Panc1 (cell line): ENCODE data around the gene PNLDC1. TPM values are rescaled to one million over a fixed set of nuclear protein-coding genes. Genes with fewer than 3 reads are reported as not detected.

Experiments
- ATAC-seq: fragments of 200-7000 bp; cut with Tn5 transposase; 2 replicates; pipeline ENCODE4 v1.9.1; 2020; ENCODE audit warnings: mild to moderate bottlenecking, moderate library complexity
- BruUV-seq: library from RNA; stranded (reverse); fragments of 400-500 nt; replicated peaks from 2 replicates; lab custom pipeline; 2021; lab: Mats Ljungman, UMichigan
- CTCF ChIA-PET: fragments of 300-600 bp; sonication (Branson Sonifier 250); formaldehyde crosslinking; loops from one replicate; lab custom pipeline; 2022; ENCODE audit warnings: antibody characterized with exemption; lab: Charles Lee
- POLR2A ChIA-PET: fragments of 300-600 bp; sonication (Branson Sonifier 250); formaldehyde crosslinking; loops from one replicate; lab custom pipeline; 2022; ENCODE audit warnings: antibody characterized with exemption; lab: Charles Lee
- DNase-seq: peaks from one replicate; pipeline ENCODE4 v3.0.0-alpha.2; 2010; ENCODE audit warnings: low read depth, low spot score
- H3K27ac ChIP-seq: 2 replicates; pipeline ENCODE4 v1.5.1; 2011; ENCODE audit warnings: mild to moderate bottlenecking, low read length, inconsistent platforms
- H3K27me3 ChIP-seq: fragments of 200-500 bp; sonication (Bioruptor generic); 2 replicates; pipeline ENCODE4 v1.6.0; 2014; ENCODE audit warnings: low read length, inconsistent platforms; ENCODE audit not compliant: control insufficient read depth, insufficient read depth
- H3K36me3 ChIP-seq: fragments of 200-500 bp; sonication (Bioruptor generic); 2 replicates; pipeline ENCODE4 v1.5.1; 2014; ENCODE audit warnings: inconsistent platforms, mild to moderate bottlenecking, low read length, moderate library complexity; ENCODE audit not compliant: control insufficient read depth, insufficient read depth
- H3K4me1 ChIP-seq: 2 replicates; pipeline ENCODE4 v1.5.1; 2011; ENCODE audit warnings: inconsistent platforms, mild to moderate bottlenecking, low read length, moderate library complexity; ENCODE audit not compliant: control insufficient read depth, insufficient read depth
- H3K4me3 ChIP-seq, 2 experiments: 2 replicates each; pipeline ENCODE4 v1.5.1; 2011 to 2012; ENCODE audit warnings: low read depth in 2 of 2, low read length in 2 of 2, mild to moderate bottlenecking in 2 of 2, inconsistent platforms in 1 of 2, moderate library complexity in 1 of 2
- H3K9me3 ChIP-seq: fragments of 200-500 bp; sonication (Bioruptor generic); 2 replicates; pipeline ENCODE4 v1.5.1; 2014; ENCODE audit warnings: low read depth, mild to moderate bottlenecking, inconsistent platforms, low read length, moderate library complexity; ENCODE audit not compliant: control insufficient read depth, insufficient read depth
- POLR2AphosphoS5 ChIP-seq: IDR thresholded peaks from 2 replicates; pipeline ENCODE4 v1.6.1; 2012; ENCODE audit warnings: mild to moderate bottlenecking, low read depth, low read length, moderate library complexity
- SIN3A ChIP-seq: IDR thresholded peaks from 2 replicates; pipeline ENCODE4 v1.6.1; 2012; ENCODE audit warnings: low read depth, mild to moderate bottlenecking, low read length, moderate library complexity, borderline replicate concordance; ENCODE audit not compliant: insufficient read depth
- TCF7L2 ChIP-seq: IDR thresholded peaks from 2 replicates; pipeline ENCODE4 v1.6.1; 2011; ENCODE audit warnings: mild to moderate bottlenecking, low read depth, low read length, inconsistent platforms
- in situ Hi-C: cut with HindIII; loops from 2 replicates; pipeline ENCODE4 v1.10.0; 2016; ENCODE audit warnings: low sequenced_read_pairs, low pct_unique_long_range_greater_than_20kb
- intact Hi-C: fragments of 100-400 bp; cut with micrococcal nuclease; formaldehyde crosslinking; loops from one replicate; pipeline ENCODE4 v1.10.0; 2022; ENCODE audit not compliant: unreplicated experiment
- total RNA-seq: library from RNA; stranded (reverse); gene quantifications from one replicate; pipeline ENCODE4 v1.2.1, GENCODE V29; 2021; ENCODE audit not compliant: unreplicated experiment
- TF ChIP-seq, protein P1 (sequence below), 2 experiments: IDR thresholded peaks; 2 replicates each; pipeline ENCODE4 v1.6.1; 2011 to 2012; ENCODE audit warnings: low read depth in 2 of 2, control low read depth in 1 of 2, low read length in 1 of 2, mild to moderate bottlenecking in 1 of 2, moderate library complexity in 1 of 2; ENCODE audit not compliant: insufficient read depth in 1 of 2
- TF ChIP-seq, protein P2 (sequence below): fragments of 450-650 bp; IDR thresholded peaks from 2 replicates; pipeline ENCODE4 v1.5.1; 2017; ENCODE audit warnings: mild to moderate bottlenecking

PNLDC1 gene
- total RNA-seq, 1 experiment from 2014 or later, result not detected

DNA sequence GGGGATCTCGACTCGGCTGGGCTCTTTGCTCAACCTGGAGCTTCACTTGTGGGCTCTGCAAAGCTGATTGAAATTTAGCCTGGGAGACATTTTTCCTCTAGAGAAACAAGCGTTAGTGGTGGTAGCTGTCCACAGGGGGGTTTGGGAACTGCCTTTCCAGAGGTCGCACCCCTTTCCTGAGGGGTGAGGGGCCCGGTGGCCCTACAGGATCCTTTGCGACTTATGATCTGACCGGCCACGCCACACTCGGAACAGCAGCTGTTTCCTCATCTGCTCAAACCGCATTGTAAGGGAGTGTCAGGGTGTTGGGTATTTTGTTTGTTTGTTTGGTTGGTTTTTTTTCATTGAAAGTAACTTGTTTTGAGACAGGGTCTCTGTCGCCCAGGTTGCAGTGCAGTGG lies 21.0 kb downstream of the PNLDC1 start:
- CTCF ChIA-PET, result no interaction called here
- DNase-seq, result no peak
- no peak for ATAC-seq
- in situ Hi-C loops (no loop called here), intact Hi-C loops (no loop called here)
- H3K9me3 ChIP-seq, result no peaks in the 10 kb centered on the region
- TF ChIP-seq TCF7L2 (no peak), SIN3A (no peak), POLR2AphosphoS5 (no peak)
- TF ChIP-seq, protein P1, sequence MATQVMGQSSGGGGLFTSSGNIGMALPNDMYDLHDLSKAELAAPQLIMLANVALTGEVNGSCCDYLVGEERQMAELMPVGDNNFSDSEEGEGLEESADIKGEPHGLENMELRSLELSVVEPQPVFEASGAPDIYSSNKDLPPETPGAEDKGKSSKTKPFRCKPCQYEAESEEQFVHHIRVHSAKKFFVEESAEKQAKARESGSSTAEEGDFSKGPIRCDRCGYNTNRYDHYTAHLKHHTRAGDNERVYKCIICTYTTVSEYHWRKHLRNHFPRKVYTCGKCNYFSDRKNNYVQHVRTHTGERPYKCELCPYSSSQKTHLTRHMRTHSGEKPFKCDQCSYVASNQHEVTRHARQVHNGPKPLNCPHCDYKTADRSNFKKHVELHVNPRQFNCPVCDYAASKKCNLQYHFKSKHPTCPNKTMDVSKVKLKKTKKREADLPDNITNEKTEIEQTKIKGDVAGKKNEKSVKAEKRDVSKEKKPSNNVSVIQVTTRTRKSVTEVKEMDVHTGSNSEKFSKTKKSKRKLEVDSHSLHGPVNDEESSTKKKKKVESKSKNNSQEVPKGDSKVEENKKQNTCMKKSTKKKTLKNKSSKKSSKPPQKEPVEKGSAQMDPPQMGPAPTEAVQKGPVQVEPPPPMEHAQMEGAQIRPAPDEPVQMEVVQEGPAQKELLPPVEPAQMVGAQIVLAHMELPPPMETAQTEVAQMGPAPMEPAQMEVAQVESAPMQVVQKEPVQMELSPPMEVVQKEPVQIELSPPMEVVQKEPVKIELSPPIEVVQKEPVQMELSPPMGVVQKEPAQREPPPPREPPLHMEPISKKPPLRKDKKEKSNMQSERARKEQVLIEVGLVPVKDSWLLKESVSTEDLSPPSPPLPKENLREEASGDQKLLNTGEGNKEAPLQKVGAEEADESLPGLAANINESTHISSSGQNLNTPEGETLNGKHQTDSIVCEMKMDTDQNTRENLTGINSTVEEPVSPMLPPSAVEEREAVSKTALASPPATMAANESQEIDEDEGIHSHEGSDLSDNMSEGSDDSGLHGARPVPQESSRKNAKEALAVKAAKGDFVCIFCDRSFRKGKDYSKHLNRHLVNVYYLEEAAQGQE (IDR thresholded peaks at IDR 0.05; ENCODE audit: insufficient read depth in 1 of 2, low read depth in 2 of 2, low read length in 1 of 2), result no peak
- TF ChIP-seq, protein P2, sequence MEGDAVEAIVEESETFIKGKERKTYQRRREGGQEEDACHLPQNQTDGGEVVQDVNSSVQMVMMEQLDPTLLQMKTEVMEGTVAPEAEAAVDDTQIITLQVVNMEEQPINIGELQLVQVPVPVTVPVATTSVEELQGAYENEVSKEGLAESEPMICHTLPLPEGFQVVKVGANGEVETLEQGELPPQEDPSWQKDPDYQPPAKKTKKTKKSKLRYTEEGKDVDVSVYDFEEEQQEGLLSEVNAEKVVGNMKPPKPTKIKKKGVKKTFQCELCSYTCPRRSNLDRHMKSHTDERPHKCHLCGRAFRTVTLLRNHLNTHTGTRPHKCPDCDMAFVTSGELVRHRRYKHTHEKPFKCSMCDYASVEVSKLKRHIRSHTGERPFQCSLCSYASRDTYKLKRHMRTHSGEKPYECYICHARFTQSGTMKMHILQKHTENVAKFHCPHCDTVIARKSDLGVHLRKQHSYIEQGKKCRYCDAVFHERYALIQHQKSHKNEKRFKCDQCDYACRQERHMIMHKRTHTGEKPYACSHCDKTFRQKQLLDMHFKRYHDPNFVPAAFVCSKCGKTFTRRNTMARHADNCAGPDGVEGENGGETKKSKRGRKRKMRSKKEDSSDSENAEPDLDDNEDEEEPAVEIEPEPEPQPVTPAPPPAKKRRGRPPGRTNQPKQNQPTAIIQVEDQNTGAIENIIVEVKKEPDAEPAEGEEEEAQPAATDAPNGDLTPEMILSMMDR, result no peak
- no peaks in the 10 kb centered on the region for H3K36me3 ChIP-seq
- H3K27me3 ChIP-seq, result no peaks in the 10 kb centered on the region
- no peaks in the 10 kb centered on the region for H3K4me1 ChIP-seq
- POLR2A ChIA-PET, result no interaction called here
- BruUV-seq, result no TSS peak
- no peak overlapping the region for H3K27ac ChIP-seq
- H3K4me3 ChIP-seq, result no peak overlapping the region

DNA sequence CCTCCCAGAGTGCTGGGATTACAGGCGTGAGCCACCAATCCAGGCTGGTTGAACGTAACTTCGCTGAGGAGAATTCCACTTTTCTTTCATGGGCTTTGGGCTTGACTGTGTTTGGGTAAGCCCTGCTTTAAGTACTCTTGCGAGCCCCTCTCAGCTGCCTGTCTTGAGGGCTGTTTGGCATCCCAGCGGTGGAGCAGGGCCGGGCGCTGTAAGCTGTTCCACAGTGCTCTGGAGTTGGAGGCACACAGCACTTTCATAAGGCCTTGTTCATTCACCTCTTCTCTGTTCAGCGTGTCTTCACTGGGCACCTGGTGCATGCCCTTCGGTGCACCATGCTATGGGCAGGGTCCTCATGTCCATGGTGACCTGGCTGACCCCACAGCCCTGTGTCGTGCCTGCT lies 21.6 kb downstream of the PNLDC1 start:
- BruUV-seq, result no TSS peak
- H3K9me3 ChIP-seq, result no peaks in the 10 kb centered on the region
- intact Hi-C loops, result no loop called here
- H3K36me3 ChIP-seq, result no peaks in the 10 kb centered on the region
- H3K4me3 ChIP-seq, result no peak overlapping the region
- CTCF ChIA-PET, result no interaction called here
- in situ Hi-C loops, result no loop called here
- H3K27ac ChIP-seq, result no peak overlapping the region
- no peaks in the 10 kb centered on the region for H3K4me1 ChIP-seq
- H3K27me3 ChIP-seq, result no peaks in the 10 kb centered on the region
- TF ChIP-seq, protein P2, result no peak
- TF ChIP-seq, protein P1 (IDR thresholded peaks at IDR 0.05; ENCODE audit: insufficient read depth in 1 of 2, low read depth in 2 of 2, low read length in 1 of 2), result no peak
- TF ChIP-seq TCF7L2, result no peak
- TF ChIP-seq POLR2AphosphoS5, result no peak
- TF ChIP-seq SIN3A, result no peak
- ATAC-seq (0 out of 2 replicates have a peak, but pooled peaks have one; percentile 14), DNase-seq (no peak)
- POLR2A ChIA-PET, result no interaction called here
